Naive thymus-derived CD4-positive, alpha-beta T cell (primary cell): ENCODE measurements around the gene RGS2. TPM values are rescaled to one million over a fixed set of nuclear protein-coding genes. Genes with fewer than 3 reads are reported as not detected.

Experiments
- ATAC-seq: fragments of 150-1000 bp; cut with Tn5 transposase; 2 replicates; pipeline ENCODE4 v1.10.0; 2021; ENCODE audit warnings: mild to moderate bottlenecking, moderate library complexity
- CTCF ChIA-PET: fragments of 350-600 bp; sonication (Branson Sonifier 250); formaldehyde crosslinking; loops from one replicate; lab custom pipeline; 2021; ENCODE audit warnings: antibody characterized with exemption; lab: Charles Lee
- POLR2A ChIA-PET: fragments of 350-600 bp; sonication (Branson Sonifier 250); formaldehyde crosslinking; loops from one replicate; lab custom pipeline; 2021; ENCODE audit warnings: antibody characterized with exemption, inconsistent platforms; lab: Charles Lee
- DNase-seq, 9 donors: peaks; one replicate each; pipeline versions ENCODE4 v3.0.0 to v3.0.0-alpha.2; 2020 to 2022; ENCODE audit warnings: mixed read lengths in 1 of 9
- H3K27ac ChIP-seq: one replicate; pipeline ENCODE4 v1.7.0; 2013; ENCODE audit warnings: mild to moderate bottlenecking, low read depth, low read length, moderate library complexity
- H3K27me3 ChIP-seq, 2 donors: one replicate each; pipeline ENCODE4 v1.7.0; 2013; ENCODE audit warnings: low read length in 2 of 2, mild to moderate bottlenecking in 2 of 2, moderate library complexity in 2 of 2; ENCODE audit not compliant: control insufficient read depth in 2 of 2, insufficient read depth in 2 of 2
- H3K36me3 ChIP-seq, 3 experiments: 1 replicate in 2 of 3; 2 replicates in 1 of 3; pipeline ENCODE4 v1.7.0; 2013; ENCODE audit warnings: low read length in 3 of 3, mild to moderate bottlenecking in 3 of 3, moderate library complexity in 1 of 3; ENCODE audit not compliant: insufficient read depth in 3 of 3, control insufficient read depth in 2 of 3
- H3K4me1 ChIP-seq, 2 donors: one replicate each; pipeline ENCODE4 v1.7.0; 2013; ENCODE audit warnings: low read length in 2 of 2, mild to moderate bottlenecking in 2 of 2, moderate library complexity in 1 of 2; ENCODE audit not compliant: control insufficient read depth in 2 of 2, insufficient read depth in 2 of 2
- H3K4me3 ChIP-seq: 2 replicates; pipeline ENCODE4 v1.7.0; 2013; ENCODE audit warnings: mild to moderate bottlenecking, low read length
- H3K9me3 ChIP-seq, 3 experiments: 1 replicate in 2 of 3; 2 replicates in 1 of 3; pipeline ENCODE4 v1.7.0; 2013; ENCODE audit warnings: low read length in 3 of 3; ENCODE audit not compliant: control insufficient read depth in 2 of 3
- H3K27ac Mint-ChIP-seq, 9 donors: one replicate each; pipeline ENCODE4 v1.8.0; 2020 to 2022; ENCODE audit warnings: mixed read lengths in 9 of 9, mild to moderate bottlenecking in 8 of 9, moderate library complexity in 5 of 9, inconsistent platforms in 2 of 9
- H3K27me3 Mint-ChIP-seq, 5 donors: one replicate each; pipeline ENCODE4 v1.8.0; 2021 to 2022; ENCODE audit warnings: mixed read lengths in 5 of 5, mild to moderate bottlenecking in 1 of 5
- H3K36me3 Mint-ChIP-seq, 5 donors: one replicate each; pipeline ENCODE4 v1.8.0; 2020 to 2022; ENCODE audit warnings: mixed read lengths in 5 of 5, mild to moderate bottlenecking in 3 of 5, inconsistent platforms in 1 of 5
- H3K4me1 Mint-ChIP-seq, 7 donors: one replicate each; pipeline ENCODE4 v1.8.0; 2020 to 2022; ENCODE audit warnings: mixed read lengths in 7 of 7, mild to moderate bottlenecking in 3 of 7, inconsistent platforms in 1 of 7
- H3K4me3 Mint-ChIP-seq, 10 donors: one replicate each; pipeline ENCODE4 v1.8.0; 2020 to 2022; ENCODE audit warnings: mild to moderate bottlenecking in 10 of 10, mixed read lengths in 10 of 10, moderate library complexity in 6 of 10, inconsistent platforms in 2 of 10
- H3K9me3 Mint-ChIP-seq, 11 donors: one replicate each; pipeline ENCODE4 v1.8.0; 2020 to 2022; ENCODE audit warnings: mixed read lengths in 11 of 11, mild to moderate bottlenecking in 4 of 11, inconsistent platforms in 1 of 11, moderate library complexity in 1 of 11
- intact Hi-C, 2 donors: fragments of 100-400 bp; cut with micrococcal nuclease; formaldehyde crosslinking; loops; one replicate each; pipeline ENCODE4 v1.15.1; 2023
- polyA plus RNA-seq, 2 donors: library from polyadenylated mRNA; unstranded; fragments of 300-500 nt; fragmentation: Illumina TruSeq; gene quantifications; one replicate each; pipeline ENCODE4 v1.2.3, GENCODE V29; 2021
- total RNA-seq, 6 experiments: library from RNA in 5 of 6; stranded (reverse) in 5 of 6; gene quantifications; 1 replicate in 5 of 6; 2 replicates in 1 of 6; pipeline ENCODE4 v1.2.3 and lab custom pipeline; 2021 to 2026

RGS2 gene, protein sequence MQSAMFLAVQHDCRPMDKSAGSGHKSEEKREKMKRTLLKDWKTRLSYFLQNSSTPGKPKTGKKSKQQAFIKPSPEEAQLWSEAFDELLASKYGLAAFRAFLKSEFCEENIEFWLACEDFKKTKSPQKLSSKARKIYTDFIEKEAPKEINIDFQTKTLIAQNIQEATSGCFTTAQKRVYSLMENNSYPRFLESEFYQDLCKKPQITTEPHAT
- 100 to 1,000 TPM in 1 of 5 experiments, 10 to 100 TPM in 2, 1 to 10 TPM in 2; 3.5 to 317 (median 12.2) TPM for total RNA-seq
- 10 to 100 TPM; 14.3 to 14.4 TPM for polyA plus RNA-seq
- total RNA-seq (lab: John Stamatoyannopoulos, UW): 98.5 reads per million, percentile 84 among the genes with 10 or more reads in this experiment

DNA sequence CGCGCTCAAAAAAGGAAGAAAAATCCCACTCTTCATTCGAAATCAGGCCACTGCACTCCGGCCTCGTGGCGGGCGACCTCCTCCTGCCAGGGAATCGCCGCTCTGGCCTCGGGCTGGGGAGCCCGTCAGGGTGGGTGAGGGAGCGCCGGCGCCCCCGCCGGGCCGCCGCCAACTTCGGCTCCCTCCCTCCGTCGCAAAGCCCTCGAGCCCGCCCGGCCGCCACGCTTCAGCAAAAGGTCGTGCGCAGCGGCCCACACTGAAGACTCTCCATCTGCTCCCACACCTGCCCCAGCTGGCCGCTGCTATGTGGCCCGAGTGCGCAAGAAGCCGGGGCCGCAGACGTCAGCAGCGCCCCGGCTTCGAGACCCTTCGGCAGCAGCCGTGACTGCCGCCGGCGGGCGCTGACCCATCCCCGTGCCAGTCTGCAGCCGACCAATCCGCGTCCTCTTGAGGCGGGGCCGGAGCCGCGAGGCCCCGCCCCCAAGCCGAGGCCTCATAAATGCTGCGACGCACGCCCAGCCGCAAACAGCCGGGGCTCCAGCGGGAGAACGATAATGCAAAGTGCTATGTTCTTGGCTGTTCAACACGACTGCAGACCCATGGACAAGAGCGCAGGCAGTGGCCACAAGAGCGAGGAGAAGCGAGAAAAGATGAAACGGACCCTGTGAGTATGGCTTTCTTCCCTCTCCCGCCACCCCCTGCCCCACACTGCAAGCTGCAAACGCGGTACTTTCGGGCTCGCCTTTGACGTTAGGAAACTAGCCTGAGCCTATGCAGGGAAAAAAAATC, at the start of gene RGS2:
Gene RGS2, plus strand, starts transcription at position 522 of the 789 bp plus-strand sequence. Its CDS starts 33 bp downstream, at position 555.
- ATAC-seq (peak; percentile 94), DNase-seq (peak; percentile 79 to 88 (median 85))
- Histone ChIP-seq H3K36me3 (no peaks in the 10 kb centered on the region), H3K4me1 (peaks cover 0 to 27% of the 10 kb centered on the region in 2 donors), H3K4me3 (peak within 1 kb of the TSS; percentile 91), H3K9me3 (no peaks in the 10 kb centered on the region), H3K27ac (peak within 1 kb of the TSS; percentile 76), H3K27me3 (no peaks in the 10 kb centered on the region)
- Mint-ChIP-seq H3K9me3 (peaks cover 0 to 5% (median 0%) of the 10 kb centered on the region in 11 donors), H3K27me3 (peaks cover 0 to 16% (median 0%) of the 10 kb centered on the region in 5 donors), H3K27ac (peak within 1 kb of the TSS; percentile 91 to 98 (median 96)), H3K4me1 (peaks cover 17 to 33% (median 26%) of the 10 kb centered on the region in 7 donors), H3K36me3 (no peaks in the 10 kb centered on the region), H3K4me3 (peak within 1 kb of the TSS; percentile 92 to 99 (median 98))
- ChIA-PET POLR2A (interaction anchor here (1.2 to 3.3 kb wide), 6 partner anchors 11 to 314 kb away, joined by 3 to 14 read pairs (median 10); partner anchors contain the start of genes CDC73, RO60 and UCHL5), CTCF (interaction anchor here (0.5 to 3.7 kb wide), 4 partner anchors 211 to 989 kb away, joined by 3 to 21 read pairs (median 4); partner anchors contain the start of gene CDC73)
- intact Hi-C loops: loop anchor here (1.0 to 10.0 kb wide), 18 partner anchors 201 to 1489 kb away; partner anchors contain the start of genes GLRX2 (in 2 of the 2), RO60 (in 2 of the 2), UCHL5 (in 2 of the 2) and CDC73 (in 1 of the 2)

DNA sequence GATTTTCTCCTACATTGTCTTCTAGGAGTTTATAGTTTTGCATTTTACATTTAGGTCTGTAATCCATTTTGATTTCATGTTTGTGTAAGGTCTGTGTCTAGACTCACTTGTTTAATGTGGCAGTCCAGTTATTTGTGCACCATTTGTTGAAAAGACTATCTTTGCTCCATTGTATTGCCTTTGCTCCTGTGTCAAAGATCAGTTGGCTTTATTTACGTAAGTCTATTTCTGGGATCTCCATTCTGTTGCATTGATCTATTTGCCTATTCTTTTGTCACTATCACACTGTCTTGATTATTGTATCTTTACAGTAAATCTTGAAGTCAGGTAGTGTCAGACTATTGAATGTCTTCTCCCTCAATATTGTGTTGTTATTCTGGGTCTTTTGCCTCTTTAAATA, 49.7 kb upstream of the RGS2 start:
- H3K4me3 Mint-ChIP-seq: no peak overlapping the region
- H3K9me3 Mint-ChIP-seq: peaks cover 0 to 2% (median 0%) of the 10 kb centered on the region in 11 donors
- peaks cover 0 to 2% (median 0%) of the 10 kb centered on the region in 7 donors for H3K4me1 Mint-ChIP-seq
- no peak overlapping the region for H3K27ac ChIP-seq
- CTCF ChIA-PET: no interaction called here
- H3K27me3 Mint-ChIP-seq: peaks cover 2 to 29% (median 22%) of the 10 kb centered on the region in 5 donors
- DNase-seq (no peak), ATAC-seq (no peak)
- intact Hi-C loops: no loop called here
- H3K4me1 ChIP-seq: no peaks in the 10 kb centered on the region
- no peaks in the 10 kb centered on the region for H3K36me3 Mint-ChIP-seq
- no peaks in the 10 kb centered on the region for H3K9me3 ChIP-seq
- no peaks in the 10 kb centered on the region for H3K36me3 ChIP-seq
- H3K27me3 ChIP-seq: no peaks in the 10 kb centered on the region
- no peak overlapping the region for H3K4me3 ChIP-seq
- POLR2A ChIA-PET: no interaction called here
- H3K27ac Mint-ChIP-seq: no peak overlapping the region

- Mint-ChIP-seq H3K27ac (no peak overlapping the region), H3K4me1 (peaks cover 0 to 2% (median 0%) of the 10 kb centered on the region in 7 donors), H3K27me3 (peaks cover 7 to 36% (median 28%) of the 10 kb centered on the region in 5 donors), H3K9me3 (peaks cover 0 to 2% (median 0%) of the 10 kb centered on the region in 11 donors), H3K36me3 (no peaks in the 10 kb centered on the region), H3K4me3 (no peak overlapping the region)
- no peak for DNase-seq
- H3K4me1 ChIP-seq: no peaks in the 10 kb centered on the region
- ChIA-PET POLR2A (no interaction called here), CTCF (interaction anchor here (1.1 kb wide), 1 partner anchor 285 kb away, joined by 4 read pairs; no protein-coding TSS in a partner anchor)
- intact Hi-C loops: no loop called here
- no peak overlapping the region for H3K4me3 ChIP-seq
- no peak for ATAC-seq
- no peak overlapping the region for H3K27ac ChIP-seq
- H3K36me3 ChIP-seq: no peaks in the 10 kb centered on the region
- H3K27me3 ChIP-seq: no peaks in the 10 kb centered on the region
- H3K9me3 ChIP-seq: no peaks in the 10 kb centered on the region
These were observed 46.6 kb upstream of the RGS2 start for GRCh38 chr1:192762265-192762664.

DNA sequence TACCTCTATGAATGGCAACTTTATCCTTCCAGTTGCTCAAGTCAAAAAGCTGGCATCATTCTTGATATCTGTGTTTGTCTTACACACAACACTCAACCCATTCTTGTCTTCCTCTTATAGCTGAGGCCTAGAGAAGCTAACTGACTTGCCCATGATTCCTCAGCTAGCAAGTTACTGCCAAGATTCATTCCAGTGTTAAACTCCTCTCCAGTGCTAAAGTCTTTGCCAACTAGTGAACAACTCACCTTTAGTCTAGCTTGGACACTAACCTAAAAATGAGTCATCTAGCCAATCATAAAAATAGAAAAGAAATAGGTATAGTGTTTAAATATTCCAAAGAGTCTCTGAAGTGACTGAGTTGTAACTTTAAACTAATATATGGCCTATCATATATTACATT, 45.6 kb upstream of the RGS2 start:
- Histone ChIP-seq H3K4me1 (no peaks in the 10 kb centered on the region), H3K27me3 (no peaks in the 10 kb centered on the region), H3K36me3 (no peaks in the 10 kb centered on the region), H3K9me3 (no peaks in the 10 kb centered on the region), H3K27ac (no peak overlapping the region), H3K4me3 (no peak overlapping the region)
- intact Hi-C loops: no loop called here
- no peak for DNase-seq
- ChIA-PET CTCF (no interaction called here), POLR2A (no interaction called here)
- no peaks in the 10 kb centered on the region for H3K36me3 Mint-ChIP-seq
- H3K9me3 Mint-ChIP-seq: peaks cover 0 to 2% (median 0%) of the 10 kb centered on the region in 11 donors
- no peak overlapping the region for H3K4me3 Mint-ChIP-seq
- H3K27ac Mint-ChIP-seq: peak overlapping the region in 1 of 9 donors; percentile 16
- no peak for ATAC-seq
- peaks cover 0 to 2% (median 0%) of the 10 kb centered on the region in 7 donors for H3K4me1 Mint-ChIP-seq
- H3K27me3 Mint-ChIP-seq: peaks cover 7 to 42% (median 28%) of the 10 kb centered on the region in 5 donors

DNA sequence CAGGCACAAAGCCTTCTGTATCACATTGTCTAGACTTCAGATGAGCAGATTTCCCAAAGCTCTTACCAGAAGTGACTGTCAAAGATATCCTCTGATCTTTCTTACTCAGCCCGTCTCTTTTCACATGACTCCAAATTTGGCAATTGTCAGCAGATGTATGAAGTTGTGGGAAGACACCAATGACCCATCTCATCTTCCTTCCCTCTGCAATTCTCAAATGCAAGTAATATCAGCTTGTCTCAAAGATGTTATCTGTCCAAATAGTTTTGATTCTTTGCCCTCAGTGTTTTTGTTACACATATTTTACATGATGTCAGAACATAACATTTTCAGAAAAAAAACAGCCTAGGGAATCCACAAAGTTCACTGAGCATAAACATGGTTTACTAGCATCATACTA, 45.1 kb upstream of the RGS2 start:
- no peak overlapping the region for H3K4me3 ChIP-seq
- no peak overlapping the region for H3K27ac Mint-ChIP-seq
- no peak overlapping the region for H3K27ac ChIP-seq
- H3K4me1 Mint-ChIP-seq: peaks cover 0 to 2% (median 0%) of the 10 kb centered on the region in 7 donors
- DNase-seq (no peak), ATAC-seq (no peak)
- H3K36me3 ChIP-seq: no peaks in the 10 kb centered on the region
- no peaks in the 10 kb centered on the region for H3K4me1 ChIP-seq
- H3K9me3 Mint-ChIP-seq: peaks cover 0 to 2% (median 0%) of the 10 kb centered on the region in 11 donors
- H3K36me3 Mint-ChIP-seq: no peaks in the 10 kb centered on the region
- H3K27me3 Mint-ChIP-seq: peaks cover 7 to 40% (median 29%) of the 10 kb centered on the region in 5 donors
- ChIA-PET CTCF (no interaction called here), POLR2A (no interaction called here)
- H3K27me3 ChIP-seq: no peaks in the 10 kb centered on the region
- intact Hi-C loops: no loop called here
- no peak overlapping the region for H3K4me3 Mint-ChIP-seq
- H3K9me3 ChIP-seq: no peaks in the 10 kb centered on the region

DNA sequence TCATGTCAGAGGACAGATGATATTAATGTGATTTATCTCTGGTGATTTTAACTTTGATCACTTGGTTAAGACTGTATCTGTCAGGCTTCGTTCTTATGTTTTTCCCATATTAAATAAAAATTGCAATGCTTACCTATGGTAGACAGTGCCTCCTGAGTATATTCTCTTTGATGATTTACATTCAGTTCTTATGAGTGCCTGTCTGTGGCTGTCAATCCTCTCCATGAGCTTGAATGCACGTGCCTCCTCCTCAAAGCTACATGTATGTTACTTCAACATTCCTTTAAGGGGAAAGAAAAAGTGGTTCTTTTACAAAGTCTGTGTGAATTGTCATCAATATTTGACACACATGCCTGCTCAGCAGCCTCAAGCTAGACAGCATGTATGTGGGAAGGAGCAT, 44.2 kb upstream of the RGS2 start:
- no peak for DNase-seq
- Histone ChIP-seq H3K27ac (no peak overlapping the region), H3K27me3 (no peaks in the 10 kb centered on the region), H3K36me3 (no peaks in the 10 kb centered on the region), H3K9me3 (no peaks in the 10 kb centered on the region), H3K4me3 (no peak overlapping the region), H3K4me1 (no peaks in the 10 kb centered on the region)
- Mint-ChIP-seq H3K9me3 (no peaks in the 10 kb centered on the region), H3K27me3 (peaks cover 11 to 39% (median 30%) of the 10 kb centered on the region in 5 donors), H3K27ac (no peak overlapping the region), H3K36me3 (no peaks in the 10 kb centered on the region), H3K4me3 (no peak overlapping the region), H3K4me1 (peaks cover 0 to 2% (median 0%) of the 10 kb centered on the region in 7 donors)
- intact Hi-C loops: no loop called here
- POLR2A ChIA-PET: interaction anchor here (0.5 kb wide), 1 partner anchor 11 kb away, joined by 3 read pairs; no protein-coding TSS in a partner anchor
- CTCF ChIA-PET: no interaction called here
- no peak for ATAC-seq
